Measurements from ENCODE around the gene GRM7. TPM values are rescaled to one million over a fixed set of nuclear protein-coding genes. Genes with fewer than 3 reads are reported as not detected.

GRM7 gene
- total RNA-seq, 1 experiment from 2014 or later = not detected

DNA sequence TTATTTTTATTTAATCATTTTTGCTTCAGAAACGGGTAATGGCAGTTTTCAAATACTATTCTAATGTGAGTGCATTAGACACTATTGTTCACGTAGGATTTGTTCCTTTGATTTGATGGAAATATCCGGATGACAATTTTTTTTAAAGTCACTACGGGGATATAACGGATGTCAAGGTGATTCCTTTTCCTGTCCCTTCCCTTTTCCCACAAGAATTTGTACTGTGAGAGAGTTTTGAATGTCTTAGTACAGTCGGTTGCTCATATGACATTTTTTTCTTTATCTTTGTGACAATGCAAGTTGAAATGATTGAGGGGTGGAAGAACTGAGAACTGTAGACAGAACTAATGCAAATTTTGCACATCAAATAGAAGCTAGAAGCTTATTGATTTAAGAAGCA, 209.5 kb downstream of the GRM7 start:
- CTCF ChIA-PET = interaction anchor here (0.7 kb wide), 1 partner anchor 14 kb away, joined by 3 read pairs; no protein-coding TSS in a partner anchor
- intact Hi-C loops (cut with micrococcal nuclease; ENCODE audit: unreplicated experiment) = no loop called here

GRCh38 chr3:7074217-7074616, 213.3 kb downstream of the GRM7 start:
- CTCF ChIA-PET = no interaction called here
- BruUV-seq (replicated peaks) = no TSS peak
- Histone ChIP-seq H3K9me3 (ENCODE audit: low read depth, low read length, poor library complexity, severe bottlenecking) (no peaks in the 10 kb centered on the region), H3K4me1 (ENCODE audit: insufficient read depth, low read length, poor library complexity, severe bottlenecking) (no peaks in the 10 kb centered on the region), H3K27ac (ENCODE audit: low read depth, low read length, poor library complexity, severe bottlenecking) (no peak overlapping the region), H3K36me3 (ENCODE audit: insufficient read depth, low read length, poor library complexity, severe bottlenecking) (no peaks in the 10 kb centered on the region), H3K27me3 (replicated peaks; ENCODE audit: insufficient read depth, low read depth, low read length, poor library complexity) (peaks cover 3% of the 10 kb centered on the region), H3K4me3 (ENCODE audit: low read depth, low read length, poor library complexity, severe bottlenecking) (no peak overlapping the region)
- no peak for DNase-seq (ENCODE audit: low spot score)
- TF ChIP-seq, protein P1, sequence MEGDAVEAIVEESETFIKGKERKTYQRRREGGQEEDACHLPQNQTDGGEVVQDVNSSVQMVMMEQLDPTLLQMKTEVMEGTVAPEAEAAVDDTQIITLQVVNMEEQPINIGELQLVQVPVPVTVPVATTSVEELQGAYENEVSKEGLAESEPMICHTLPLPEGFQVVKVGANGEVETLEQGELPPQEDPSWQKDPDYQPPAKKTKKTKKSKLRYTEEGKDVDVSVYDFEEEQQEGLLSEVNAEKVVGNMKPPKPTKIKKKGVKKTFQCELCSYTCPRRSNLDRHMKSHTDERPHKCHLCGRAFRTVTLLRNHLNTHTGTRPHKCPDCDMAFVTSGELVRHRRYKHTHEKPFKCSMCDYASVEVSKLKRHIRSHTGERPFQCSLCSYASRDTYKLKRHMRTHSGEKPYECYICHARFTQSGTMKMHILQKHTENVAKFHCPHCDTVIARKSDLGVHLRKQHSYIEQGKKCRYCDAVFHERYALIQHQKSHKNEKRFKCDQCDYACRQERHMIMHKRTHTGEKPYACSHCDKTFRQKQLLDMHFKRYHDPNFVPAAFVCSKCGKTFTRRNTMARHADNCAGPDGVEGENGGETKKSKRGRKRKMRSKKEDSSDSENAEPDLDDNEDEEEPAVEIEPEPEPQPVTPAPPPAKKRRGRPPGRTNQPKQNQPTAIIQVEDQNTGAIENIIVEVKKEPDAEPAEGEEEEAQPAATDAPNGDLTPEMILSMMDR (conservative IDR thresholded peaks at IDR 0.05; ENCODE audit: low read depth, low read length) = no peak
- no peak for TF ChIP-seq EZH2 (IDR thresholded peaks at IDR 0.05; ENCODE audit: borderline replicate concordance, low read depth, low read length, poor library complexity, severe bottlenecking)
- POLR2A ChIA-PET (ENCODE audit: low non-redundant PET) = no interaction called here
- intact Hi-C loops (cut with micrococcal nuclease; ENCODE audit: unreplicated experiment) = no loop called here

More for the DNA sequence above, 209.5 kb downstream of the GRM7 start:
- POLR2A ChIA-PET (ENCODE audit: low non-redundant PET) = interaction anchor here (0.7 kb wide), 1 partner anchor 1940 kb away, joined by 3 read pairs; no protein-coding TSS in a partner anchor
- no peak for DNase-seq (ENCODE audit: low spot score)
- Histone ChIP-seq H3K27me3 (replicated peaks; ENCODE audit: insufficient read depth, low read depth, low read length, poor library complexity) (peaks cover 3% of the 10 kb centered on the region), H3K4me3 (ENCODE audit: low read depth, low read length, poor library complexity, severe bottlenecking) (no peak overlapping the region), H3K4me1 (ENCODE audit: insufficient read depth, low read length, poor library complexity, severe bottlenecking) (no peaks in the 10 kb centered on the region), H3K9me3 (ENCODE audit: low read depth, low read length, poor library complexity, severe bottlenecking) (no peaks in the 10 kb centered on the region), H3K36me3 (ENCODE audit: insufficient read depth, low read length, poor library complexity, severe bottlenecking) (no peaks in the 10 kb centered on the region), H3K27ac (ENCODE audit: low read depth, low read length, poor library complexity, severe bottlenecking) (no peak overlapping the region)
- TF ChIP-seq, protein P1 (conservative IDR thresholded peaks at IDR 0.05; ENCODE audit: low read depth, low read length) = no peak
- TF ChIP-seq EZH2 (IDR thresholded peaks at IDR 0.05; ENCODE audit: borderline replicate concordance, low read depth, low read length, poor library complexity, severe bottlenecking) = no peak
- no TSS peak for BruUV-seq (replicated peaks)

GRCh38 chr3:7075117-7075516, 214.2 kb downstream of the GRM7 start:
- Histone ChIP-seq H3K27me3 (replicated peaks; ENCODE audit: insufficient read depth, low read depth, low read length, poor library complexity) (peaks cover 3% of the 10 kb centered on the region), H3K4me1 (ENCODE audit: insufficient read depth, low read length, poor library complexity, severe bottlenecking) (no peaks in the 10 kb centered on the region), H3K27ac (ENCODE audit: low read depth, low read length, poor library complexity, severe bottlenecking) (no peak overlapping the region), H3K9me3 (ENCODE audit: low read depth, low read length, poor library complexity, severe bottlenecking) (no peaks in the 10 kb centered on the region), H3K4me3 (ENCODE audit: low read depth, low read length, poor library complexity, severe bottlenecking) (no peak overlapping the region), H3K36me3 (ENCODE audit: insufficient read depth, low read length, poor library complexity, severe bottlenecking) (no peaks in the 10 kb centered on the region)
- no TSS peak for BruUV-seq (replicated peaks)
- TF ChIP-seq EZH2 (IDR thresholded peaks at IDR 0.05; ENCODE audit: borderline replicate concordance, low read depth, low read length, poor library complexity, severe bottlenecking) = no peak
- TF ChIP-seq, protein P1 (conservative IDR thresholded peaks at IDR 0.05; ENCODE audit: low read depth, low read length) = no peak
- no peak for DNase-seq (ENCODE audit: low spot score)
- ChIA-PET CTCF (no interaction called here), POLR2A (ENCODE audit: low non-redundant PET) (no interaction called here)
- intact Hi-C loops (cut with micrococcal nuclease; ENCODE audit: unreplicated experiment) = no loop called here

All from A673 (cell line).